Calu3 (cell line): ENCODE measurements around the gene DSC2. TPM values are rescaled to one million over a fixed set of nuclear protein-coding genes. Genes with fewer than 3 reads are reported as not detected.

Experiments used
- BruUV-seq: library from RNA; stranded (reverse); fragments of 400-500 nt; replicated peaks from 2 replicates; lab custom pipeline; 2021; lab: Mats Ljungman, UMichigan
- CTCF ChIA-PET: fragments of 300-600 bp; sonication (Branson Sonifier 250); formaldehyde crosslinking; loops from one replicate; lab custom pipeline; 2022; ENCODE audit warnings: antibody characterized with exemption; lab: Charles Lee
- DNase-seq: peaks from one replicate; pipeline ENCODE4 v3.0.0; 2022
- H3K27ac Mint-ChIP-seq: one replicate; pipeline ENCODE4 v1.8.0; 2022; ENCODE audit warnings: mixed read lengths; ENCODE audit not compliant: unreplicated experiment
- H3K27me3 Mint-ChIP-seq: one replicate; pipeline ENCODE4 v1.8.0; 2022; ENCODE audit warnings: mixed read lengths; ENCODE audit not compliant: unreplicated experiment
- H3K36me3 Mint-ChIP-seq: one replicate; pipeline ENCODE4 v1.8.0; 2022; ENCODE audit warnings: mild to moderate bottlenecking, moderate library complexity, mixed read lengths; ENCODE audit not compliant: insufficient read depth, unreplicated experiment
- H3K4me1 Mint-ChIP-seq: one replicate; pipeline ENCODE4 v1.8.0; 2022; ENCODE audit warnings: mild to moderate bottlenecking, low read depth, mixed read lengths; ENCODE audit not compliant: unreplicated experiment
- H3K4me3 Mint-ChIP-seq: one replicate; pipeline ENCODE4 v1.8.0; 2022; ENCODE audit warnings: mild to moderate bottlenecking, low read depth, moderate library complexity, mixed read lengths; ENCODE audit not compliant: unreplicated experiment
- H3K9me3 Mint-ChIP-seq: one replicate; pipeline ENCODE4 v1.8.0; 2022; ENCODE audit warnings: low read depth, mixed read lengths; ENCODE audit not compliant: unreplicated experiment
- CTCF ChIP-seq: fragments of 200-600 bp; IDR thresholded peaks from one replicate; pipeline ENCODE4 v1.8.0; 2022; ENCODE audit warnings: antibody characterized with exemption; ENCODE audit not compliant: unreplicated experiment
- intact Hi-C: fragments of 100-400 bp; cut with micrococcal nuclease; formaldehyde crosslinking; loops from one replicate; pipeline ENCODE4 v1.10.0; 2022; ENCODE audit not compliant: unreplicated experiment
- total RNA-seq: library from RNA; stranded (reverse); gene quantifications from 2 replicates; pipeline ENCODE4 v1.2.3, GENCODE V29; 2022

Gene DSC2
- total RNA-seq, 1 experiment from 2014 or later, result 42.4 TPM

- Mint-ChIP-seq H3K36me3 (peaks cover 12% of the 10 kb centered on the region), H3K27me3 (no peaks in the 10 kb centered on the region), H3K27ac (no peak overlapping the region), H3K4me1 (peaks cover 19% of the 10 kb centered on the region), H3K4me3 (no peak overlapping the region), H3K9me3 (no peaks in the 10 kb centered on the region)
- CTCF ChIA-PET, result no interaction called here
- BruUV-seq, result no TSS peak
- intact Hi-C loops, result loop anchor here (10.0 kb wide), 2 partner anchors 333 to 403 kb away; partner anchors contain the start of gene DSG2
- no peak for DNase-seq
- no peak for TF ChIP-seq CTCF
Measured at GRCh38 chr18:31091350-31091749, 10.9 kb downstream of the DSC2 start.

GRCh38 chr18:31088532-31088931 is 13.7 kb downstream of the DSC2 start:
- no peak for DNase-seq
- H3K27me3 Mint-ChIP-seq, result no peaks in the 10 kb centered on the region

GRCh38 chr18:31079973-31080372 is 22.2 kb downstream of the DSC2 start:
- H3K27me3 Mint-ChIP-seq, result no peaks in the 10 kb centered on the region
- H3K27ac Mint-ChIP-seq, result no peak overlapping the region
- TF ChIP-seq CTCF, result no peak
- no peak overlapping the region for H3K4me3 Mint-ChIP-seq
- CTCF ChIA-PET, result no interaction called here
- no peaks in the 10 kb centered on the region for H3K4me1 Mint-ChIP-seq
- H3K9me3 Mint-ChIP-seq, result no peaks in the 10 kb centered on the region
- no TSS peak for BruUV-seq
- intact Hi-C loops, result no loop called here
- H3K36me3 Mint-ChIP-seq, result peaks cover 18% of the 10 kb centered on the region
- no peak for DNase-seq

More at GRCh38 chr18:31088532-31088931, 13.7 kb downstream of the DSC2 start:
- CTCF ChIA-PET, result no interaction called here
- H3K27ac Mint-ChIP-seq, result no peak overlapping the region
- intact Hi-C loops, result no loop called here
- no peaks in the 10 kb centered on the region for H3K4me1 Mint-ChIP-seq
- no peak for TF ChIP-seq CTCF
- H3K9me3 Mint-ChIP-seq, result no peaks in the 10 kb centered on the region
- H3K36me3 Mint-ChIP-seq, result peaks cover 22% of the 10 kb centered on the region
- H3K4me3 Mint-ChIP-seq, result no peak overlapping the region
- BruUV-seq, result no TSS peak

- DNase-seq, result no peak
- peaks cover 24% of the 10 kb centered on the region for H3K36me3 Mint-ChIP-seq
- BruUV-seq, result no TSS peak
- TF ChIP-seq CTCF, result no peak
- no peak overlapping the region for H3K4me3 Mint-ChIP-seq
- no peaks in the 10 kb centered on the region for H3K4me1 Mint-ChIP-seq
- H3K27me3 Mint-ChIP-seq, result no peaks in the 10 kb centered on the region
- H3K27ac Mint-ChIP-seq, result no peak overlapping the region
- no peaks in the 10 kb centered on the region for H3K9me3 Mint-ChIP-seq
- CTCF ChIA-PET, result no interaction called here
- intact Hi-C loops, result no loop called here
Measured at GRCh38 chr18:31077878-31078277, 24.3 kb downstream of the DSC2 start.
